SK-N-MC (cell line): ENCODE results near the gene NTRK1.

Experiments
- EZH2 ChIP-seq: fragments of 200-600 bp; sonication (generic); IDR thresholded peaks from one replicate; pipeline ENCODE4 v1.6.1; 2017; ENCODE audit warnings: antibody characterized with exemption
- POLR2AphosphoS5 ChIP-seq: IDR thresholded peaks from 2 replicates; pipeline ENCODE4 v1.6.1; 2012; ENCODE audit warnings: mild to moderate bottlenecking, low read depth, low read length, borderline replicate concordance

DNA sequence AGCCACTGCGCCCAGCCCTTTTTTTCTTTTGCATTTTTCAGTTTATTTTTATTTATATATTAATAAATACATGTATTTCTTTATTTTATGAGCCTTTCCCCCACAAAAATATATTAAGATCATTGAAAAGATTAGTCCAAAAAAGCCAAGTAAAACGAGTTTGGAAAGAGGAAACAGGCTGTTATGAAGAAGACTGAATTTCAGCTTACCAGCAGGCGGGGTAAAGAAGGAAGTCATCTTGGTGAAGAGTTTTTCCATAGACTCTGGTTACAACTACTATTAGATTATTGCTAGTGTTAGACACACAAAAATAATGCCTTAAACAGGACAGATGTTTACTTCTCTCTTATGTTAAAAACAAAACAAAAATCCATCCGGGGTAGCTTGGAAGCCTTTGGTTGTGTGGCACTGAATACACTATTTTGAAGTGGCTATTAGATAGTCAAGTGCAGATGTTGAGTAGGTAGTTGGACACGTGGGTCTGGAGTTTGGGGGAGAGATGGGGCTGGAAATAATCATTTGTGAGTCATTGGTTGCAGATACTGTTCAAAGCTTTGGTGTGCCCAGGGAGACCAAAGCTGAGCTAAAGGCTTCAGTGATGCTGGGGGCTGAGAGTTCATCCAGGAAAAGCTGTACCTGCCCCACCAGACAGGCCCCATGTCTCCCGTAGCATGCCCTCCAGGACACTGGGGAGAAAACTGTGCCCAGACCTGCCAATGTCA, 51.1 kb downstream of the NTRK1 start:
- TF ChIP-seq POLR2AphosphoS5 (no peak), EZH2 (no peak)
